Stimulated activated CD4-positive, alpha-beta T cell treated with anti-CD3 and anti-CD28 coated beads, Interleukin-2, amount 100 ng/mL, for 48 hours (primary cell): ENCODE measurements around the gene WDR64.
"Not testable (repeated sequence)": the region's sequence is repeated elsewhere in the genome, so short reads cannot be mapped to it uniquely, and the experiment has no call there.

Experiments
- DNase-seq, 2 donors: peaks; one replicate each; pipeline ENCODE4 v3.0.0-alpha.2; 2020

The WDR64 gene

GRCh38 chr1:241632987-241633386 is 19.1 kb upstream of the WDR64 start:
- no peak for DNase-seq

GRCh38 chr1:241635556-241636152 is 16.4 kb upstream of the WDR64 start:
- no peak for DNase-seq

GRCh38 chr1:241636291-241636690 is 15.8 kb upstream of the WDR64 start:
- DNase-seq = no peak

- no peak for DNase-seq
Observed at GRCh38 chr1:241637046-241637590, 15.0 kb upstream of the WDR64 start.

GRCh38 chr1:241637604-241638003 is 14.5 kb upstream of the WDR64 start:
- DNase-seq = no peak

GRCh38 chr1:241638099-241638682 is 13.9 kb upstream of the WDR64 start:
- DNase-seq = no peak

- peak in 1 of 2 donors; percentile 18 for DNase-seq
Observed at GRCh38 chr1:241638909-241639622, 13.0 kb upstream of the WDR64 start.

- peak; percentile 2 to 27 for DNase-seq
Observed at GRCh38 chr1:241639623-241640148, 12.4 kb upstream of the WDR64 start.

GRCh38 chr1:241640149-241640866 is 11.8 kb upstream of the WDR64 start, which contains the start of the genes CHML and OPN3:
Gene CHML, minus strand, starts transcription at chr1:241640369. Its CDS starts 4,603 bp downstream, at chr1:241635766.
Gene OPN3, minus strand, starts transcription at chr1:241640369. Its CDS starts 115 bp downstream, at chr1:241640254.
- DNase-seq = peak; percentile 93 to 96

GRCh38 chr1:241640867-241641622 is 11.0 kb upstream of the WDR64 start:
- peak in 1 of 2 donors; percentile 3 for DNase-seq

GRCh38 chr1:241641773-241642592 is 10.1 kb upstream of the WDR64 start:
- DNase-seq = no peak

GRCh38 chr1:241642593-241642944 is 9.5 kb upstream of the WDR64 start:
- DNase-seq = no peak

- no peak for DNase-seq
Observed at GRCh38 chr1:241644259-241644658, 7.8 kb upstream of the WDR64 start.

- DNase-seq = no peak
Observed at GRCh38 chr1:241645199-241645598, 6.9 kb upstream of the WDR64 start.

- DNase-seq = no peak
Observed at GRCh38 chr1:241646201-241646600, 5.9 kb upstream of the WDR64 start.

- no peak for DNase-seq
Observed at GRCh38 chr1:241647658-241648057, 4.4 kb upstream of the WDR64 start.

GRCh38 chr1:241648159-241648558 is 3.9 kb upstream of the WDR64 start:
- DNase-seq = no peak

- DNase-seq = no peak
Observed at GRCh38 chr1:241654019-241654418, 1.9 kb downstream of the WDR64 start.

GRCh38 chr1:241654641-241655040 is 2.6 kb downstream of the WDR64 start:
- DNase-seq = no peak

- no peak for DNase-seq
Observed at GRCh38 chr1:241658081-241658793, 6.2 kb downstream of the WDR64 start.

GRCh38 chr1:241659016-241659415 is 6.9 kb downstream of the WDR64 start:
- DNase-seq = not testable (repeated sequence)
